DMS79 (cell line): ENCODE measurements around the gene TRPM2.

ENCODE experiments used
- DNase-seq: peaks from one replicate; lab custom pipeline; 2025; lab: John Stamatoyannopoulos, UW

TRPM2 gene

GRCh38 chr21:44322621-44323325 is 30.6 kb upstream of the TRPM2 start:
- no peak for DNase-seq

- DNase-seq, result no peak
Observed at GRCh38 chr21:44323591-44323990, 29.8 kb upstream of the TRPM2 start.

- DNase-seq, result no peak
Observed at GRCh38 chr21:44324106-44324853, 29.1 kb upstream of the TRPM2 start.

- no peak for DNase-seq
Observed at GRCh38 chr21:44324854-44325107, 28.6 kb upstream of the TRPM2 start.

GRCh38 chr21:44325386-44326271 is 27.8 kb upstream of the TRPM2 start:
- DNase-seq, result no peak

GRCh38 chr21:44326272-44326647 is 27.2 kb upstream of the TRPM2 start:
- DNase-seq, result no peak

- peak; percentile 15 for DNase-seq
Observed at GRCh38 chr21:44326716-44327602, 26.5 kb upstream of the TRPM2 start.

GRCh38 chr21:44327603-44327974 is 25.8 kb upstream of the TRPM2 start:
- DNase-seq, result no peak

GRCh38 chr21:44328242-44328895 is 25.1 kb upstream of the TRPM2 start:
- DNase-seq, result no peak

- peak; percentile 38 for DNase-seq
Observed at GRCh38 chr21:44329086-44329889, 24.1 kb upstream of the TRPM2 start.

- DNase-seq, result no peak
Observed at GRCh38 chr21:44329971-44330681, 23.3 kb upstream of the TRPM2 start.

GRCh38 chr21:44330698-44331097 is 22.7 kb upstream of the TRPM2 start:
- DNase-seq, result no peak

- DNase-seq, result no peak
Observed at GRCh38 chr21:44331209-44331608, 22.2 kb upstream of the TRPM2 start.

GRCh38 chr21:44331650-44332307 is 21.6 kb upstream of the TRPM2 start:
- DNase-seq, result no peak

GRCh38 chr21:44332383-44332782 is 21.0 kb upstream of the TRPM2 start:
- no peak for DNase-seq

GRCh38 chr21:44332965-44333364 is 20.5 kb upstream of the TRPM2 start:
- DNase-seq, result no peak

- DNase-seq, result no peak
Observed at GRCh38 chr21:44333509-44334328, 19.7 kb upstream of the TRPM2 start.

GRCh38 chr21:44334329-44335030 is 18.9 kb upstream of the TRPM2 start:
- no peak for DNase-seq
